Measurements from ENCODE around the gene ST3GAL3. TPM values are rescaled to one million over a fixed set of nuclear protein-coding genes. Genes with fewer than 3 reads are reported as not detected.

Gene ST3GAL3
- total and polyA plus RNA-seq, 2 donors (not counting 3 experiments of a cell fraction or from before 2014, with no cell fraction given): 14.3 to 35.8 TPM

- Histone ChIP-seq H3K9ac (replicated peaks; ENCODE audit: extremely low read depth, insufficient read depth, low read length) (no peak overlapping the region), H3K4me2 (ENCODE audit: insufficient read depth, low read length) (no peak overlapping the region), H3K36me3 (ENCODE audit: control insufficient read depth in 2 of 2, extremely low read depth in 1 of 2, insufficient read depth in 2 of 2, low read length in 2 of 2) (peaks cover 5 to 31% of the 10 kb centered on the region in 2 experiments), H3K27me3 (ENCODE audit: control insufficient read depth in 2 of 2, insufficient read depth in 2 of 2, low read length in 2 of 2) (no peaks in the 10 kb centered on the region), H4K20me1 (replicated peaks; ENCODE audit: control insufficient read depth, extremely low read depth, insufficient read depth, low read length) (no peaks in the 10 kb centered on the region), H2AFZ (ENCODE audit: low read depth, low read length) (no peak overlapping the region), H3K4me3 (replicated peaks in 1 of 3; ENCODE audit: insufficient read depth in 1 of 3, low read depth in 1 of 3, low read length in 3 of 3) (no peak overlapping the region), H3K4me1 (ENCODE audit: control insufficient read depth, extremely low read depth, insufficient read depth, low read length) (no peaks in the 10 kb centered on the region), H3K27ac (ENCODE audit: insufficient read depth, low read depth, low read length) (no peak overlapping the region), H3K79me2 (ENCODE audit: control insufficient read depth, insufficient read depth, low read length) (no peaks in the 10 kb centered on the region), H3K9me3 (replicated peaks; ENCODE audit: control insufficient read depth, insufficient read depth, low read length) (no peaks in the 10 kb centered on the region), H3K9me1 (replicated peaks; ENCODE audit: control insufficient read depth, extremely low read depth, insufficient read depth, low read length) (no peaks in the 10 kb centered on the region)
- no peak for FAIRE-seq
- intact Hi-C loops (cut with micrococcal nuclease): no loop called here
- dilution Hi-C loops (cut with MboI; ENCODE audit: extremely low pct_ligation_motif_present, low sequenced_read_pairs): no loop called here
- POLR2A ChIA-PET: no interaction called here
- no TSS peak for BruUV-seq (replicated peaks)
- CTCF ChIA-PET: interaction anchor here (1.0 to 1.7 kb wide), 3 partner anchors 17 to 194 kb away, joined by 3 to 8 read pairs (median 3); partner anchors contain the start of gene ATP6V0B
- TF ChIP-seq POLR2AphosphoS5 (IDR thresholded peaks at IDR 0.05; ENCODE audit: insufficient read depth, low read depth, low read length) (no peak), EZH2 (IDR thresholded peaks at IDR 0.05; ENCODE audit: borderline replicate concordance, low read depth, low read length, severe bottlenecking) (no peak), POLR2A (IDR thresholded peaks at IDR 0.05; ENCODE audit: low read depth, low read length) (no peak), JUN (IDR thresholded peaks at IDR 0.05; ENCODE audit: borderline replicate concordance, insufficient read depth, insufficient read length, low read depth) (no peak), FOS (IDR thresholded peaks at IDR 0.05; ENCODE audit: borderline replicate concordance, insufficient read depth, low read length) (no peak), GATA2 (IDR thresholded peaks at IDR 0.05; ENCODE audit: insufficient read depth, insufficient read length, low read depth, low read length) (no peak), MAX (IDR thresholded peaks at IDR 0.05; ENCODE audit: insufficient read depth, insufficient read length) (no peak), CTCF (IDR thresholded peaks at IDR 0.05; ENCODE audit: extremely low read depth in 1 of 2, insufficient read depth in 1 of 2, low read depth in 1 of 2, low read length in 2 of 2) (no peak), MYC (IDR thresholded peaks at IDR 0.05; ENCODE audit: low read depth, low read length) (no peak)
- no peak for DNase-seq (ENCODE audit: low read depth, low spot score)
Measured at GRCh38 chr1:43957407-43958040, 250.2 kb downstream of the ST3GAL3 start.
